IMR-90 (cell line): ENCODE data around the gene TPPP3. TPM values are rescaled to one million over a fixed set of nuclear protein-coding genes. Genes with fewer than 3 reads are reported as not detected.

Experiments
- ATAC-seq: fragments of 200-7000 bp; cut with Tn5 transposase; 2 replicates; pipeline ENCODE4 v1.9.1; 2020; ENCODE audit warnings: low read depth, mild to moderate bottlenecking, moderate library complexity
- BruUV-seq: library from RNA; stranded (reverse); fragments of 400-500 nt; replicated peaks from 2 replicates; lab custom pipeline; 2021; lab: Mats Ljungman, UMichigan
- CTCF ChIA-PET: fragments of 300-600 bp; formaldehyde crosslinking; extraction: SDS; loops from one replicate; lab custom pipeline; 2021; ENCODE audit warnings: antibody characterized with exemption; lab: Yijun Ruan, JAX
- POLR2A ChIA-PET: fragments of 300-600 bp; sonication (Branson Sonifier 250); formaldehyde crosslinking; loops from one replicate; lab custom pipeline; 2022; ENCODE audit warnings: antibody characterized with exemption; ENCODE audit not compliant: unreplicated experiment; lab: Charles Lee
- DNase-seq: peaks from one replicate; pipeline ENCODE4 v3.0.0; 2013
- H2AFZ ChIP-seq: replicated peaks from 2 replicates; pipeline ENCODE3; 2013; ENCODE audit warnings: low read length, mild to moderate bottlenecking; ENCODE audit not compliant: poor library complexity
- H2AK5ac ChIP-seq: 2 replicates; pipeline ENCODE4 v1.6.1; 2013; ENCODE audit warnings: low read depth, low read length, inconsistent platforms
- H2AK9ac ChIP-seq: replicated peaks from 2 replicates; pipeline ENCODE3; 2013; ENCODE audit warnings: mild to moderate bottlenecking, low read depth, low read length, moderate library complexity; ENCODE audit not compliant: poor library complexity
- H2BK120ac ChIP-seq: 2 replicates; pipeline ENCODE4 v1.6.1; 2013; ENCODE audit warnings: low read depth, low read length, inconsistent platforms
- H2BK15ac ChIP-seq: 3 replicates; pipeline ENCODE4 v1.6.1; 2013; ENCODE audit warnings: low read depth, low read length, inconsistent platforms
- H2BK20ac ChIP-seq: 2 replicates; pipeline ENCODE4 v1.6.1; 2013; ENCODE audit warnings: low read depth, mild to moderate bottlenecking, inconsistent platforms, low read length, moderate library complexity
- H2BK5ac ChIP-seq: 2 replicates; pipeline ENCODE4 v1.6.1; 2013; ENCODE audit warnings: mild to moderate bottlenecking, low read depth, low read length, inconsistent platforms; ENCODE audit not compliant: poor library complexity, severe bottlenecking
- H3K14ac ChIP-seq: replicated peaks from 2 replicates; pipeline ENCODE4 v1.6.1; 2013; ENCODE audit warnings: low read depth, low read length, inconsistent platforms
- H3K18ac ChIP-seq: 2 replicates; pipeline ENCODE4 v1.6.1; 2013; ENCODE audit warnings: low read depth, low read length, control low read depth
- H3K23ac ChIP-seq: 2 replicates; pipeline ENCODE4 v1.6.1; 2013; ENCODE audit warnings: low read depth, low read length, inconsistent platforms
- H3K27ac ChIP-seq: 2 replicates; pipeline ENCODE4 v1.5.1; 2013; ENCODE audit warnings: mild to moderate bottlenecking, control low read depth, low read length; ENCODE audit not compliant: insufficient read depth
- H3K27me3 ChIP-seq: 2 replicates; pipeline ENCODE4 v1.6.1; 2013; ENCODE audit warnings: low read length; ENCODE audit not compliant: control insufficient read depth, insufficient read depth
- H3K36me3 ChIP-seq: 2 replicates; pipeline ENCODE4 v1.6.1; 2013; ENCODE audit warnings: low read length, mixed read lengths; ENCODE audit not compliant: control insufficient read depth, insufficient read depth
- H3K4ac ChIP-seq: 2 replicates; pipeline ENCODE4 v1.6.1; 2013; ENCODE audit warnings: low read depth, low read length, inconsistent platforms
- H3K4me1 ChIP-seq: 2 replicates; pipeline ENCODE4 v1.6.1; 2013; ENCODE audit warnings: low read length, mixed read lengths; ENCODE audit not compliant: control insufficient read depth, insufficient read depth
- H3K4me2 ChIP-seq: 2 replicates; pipeline ENCODE4 v1.6.1; 2013; ENCODE audit warnings: low read depth, mild to moderate bottlenecking, control low read depth, low read length, moderate library complexity
- H3K4me3 ChIP-seq: 2 replicates; pipeline ENCODE4 v1.5.1; 2013; ENCODE audit warnings: low read depth, mild to moderate bottlenecking, control low read depth, low read length, moderate library complexity; ENCODE audit not compliant: insufficient read depth
- H3K56ac ChIP-seq: 2 replicates; pipeline ENCODE4 v1.6.1; 2013; ENCODE audit warnings: low read length, inconsistent platforms; ENCODE audit not compliant: insufficient read depth; ENCODE audit errors: extremely low read depth
- H3K79me1 ChIP-seq, 2 experiments: 2 replicates each; pipeline ENCODE4 v1.6.1; 2013; ENCODE audit warnings: low read length in 2 of 2, inconsistent platforms in 1 of 2, low read depth in 1 of 2
- H3K9ac ChIP-seq: 2 replicates; pipeline ENCODE4 v1.6.1; 2013; ENCODE audit warnings: low read depth, low read length, control low read depth
- H3K9me1 ChIP-seq: 2 replicates; pipeline ENCODE4 v1.6.1; 2013; ENCODE audit warnings: low read length, inconsistent platforms; ENCODE audit not compliant: insufficient read depth
- H3K9me3 ChIP-seq: 2 replicates; pipeline ENCODE4 v1.6.1; 2013; ENCODE audit warnings: low read length; ENCODE audit not compliant: control insufficient read depth, insufficient read depth
- H4K20me1 ChIP-seq: 2 replicates; pipeline ENCODE4 v1.6.1; 2013; ENCODE audit warnings: low read length, inconsistent platforms; ENCODE audit not compliant: insufficient read depth
- H4K5ac ChIP-seq: 2 replicates; pipeline ENCODE4 v1.6.1; 2013; ENCODE audit warnings: mild to moderate bottlenecking, low read depth, low read length, control low read depth
- H4K8ac ChIP-seq, 2 experiments: 2 replicates each; pipeline ENCODE4 v1.6.1; 2013; ENCODE audit warnings: low read depth in 2 of 2, low read length in 2 of 2, control low read depth in 1 of 2, inconsistent platforms in 1 of 2
- H4K91ac ChIP-seq: 2 replicates; pipeline ENCODE4 v1.6.1; 2013; ENCODE audit warnings: low read depth, low read length, inconsistent platforms; ENCODE audit not compliant: insufficient read depth
- MAFK ChIP-seq: IDR thresholded peaks from 2 replicates; pipeline ENCODE4 v1.6.1; 2012; ENCODE audit warnings: low read depth, low read length, improper control_type of control experiment
- NFE2L2 ChIP-seq: fragments of 150-350 bp; IDR thresholded peaks from 2 replicates; pipeline ENCODE4 v1.6.1; 2016; ENCODE audit warnings: low read depth, mild to moderate bottlenecking, low read length
- RAD21 ChIP-seq: IDR thresholded peaks from 2 replicates; pipeline ENCODE4 v1.6.1; 2012; ENCODE audit warnings: low read length, improper control_type of control experiment
- RCOR1 ChIP-seq: IDR thresholded peaks from 2 replicates; pipeline ENCODE4 v1.6.1; 2012; ENCODE audit warnings: mild to moderate bottlenecking, low read length, improper control_type of control experiment; ENCODE audit not compliant: insufficient replicate concordance
- WGBS, 2 experiments: methylation state at CpG; one replicate each; pipeline versions ENCODE4 v1.1.5 to v1.1.7; 2013; ENCODE audit warnings: missing lambda C conversion rate in 2 of 2; ENCODE audit not compliant: insufficient read length in 1 of 2; ENCODE audit errors: extremely low coverage in 2 of 2; 5-methylcytosine and 5-hydroxymethylcytosine counted together
- dilution Hi-C: fragments of 300-500 bp; cut with HindIII; formaldehyde crosslinking; loops from one replicate; pipeline ENCODE4 v1.14.3; 2018; ENCODE audit warnings: low sequenced_read_pairs; ENCODE audit not compliant: unreplicated experiment
- in situ Hi-C: fragments of 300-500 bp; cut with MboI; formaldehyde crosslinking; loops from 3 replicates; pipeline ENCODE4 v1.14.3; 2019; ENCODE audit warnings: low sequenced_read_pairs, inconsistent platforms, mixed read lengths
- intact Hi-C: fragments of 100-400 bp; cut with micrococcal nuclease; formaldehyde crosslinking; loops from 2 replicates; pipeline ENCODE4 v1.10.0; 2022
- polyA plus RNA-seq, 3 experiments: library from polyadenylated mRNA; depleted of rRNA; stranded (reverse); fragments of >200 nt; gene quantifications; 2 replicates each; pipeline ENCODE4 v1.2.3, GENCODE V29; 2012; ENCODE audit warnings: low replicate concordance in 1 of 3
- total RNA-seq: library from RNA; depleted of rRNA; stranded (reverse); fragments of >200 nt; gene quantifications from 2 replicates; pipeline ENCODE4 v1.2.3, GENCODE V29; 2012

Gene TPPP3
- total and polyA plus RNA-seq, 2 of the 4 experiments (the other 2 are of a cell fraction): 0.54 to 2.4 TPM

DNA sequence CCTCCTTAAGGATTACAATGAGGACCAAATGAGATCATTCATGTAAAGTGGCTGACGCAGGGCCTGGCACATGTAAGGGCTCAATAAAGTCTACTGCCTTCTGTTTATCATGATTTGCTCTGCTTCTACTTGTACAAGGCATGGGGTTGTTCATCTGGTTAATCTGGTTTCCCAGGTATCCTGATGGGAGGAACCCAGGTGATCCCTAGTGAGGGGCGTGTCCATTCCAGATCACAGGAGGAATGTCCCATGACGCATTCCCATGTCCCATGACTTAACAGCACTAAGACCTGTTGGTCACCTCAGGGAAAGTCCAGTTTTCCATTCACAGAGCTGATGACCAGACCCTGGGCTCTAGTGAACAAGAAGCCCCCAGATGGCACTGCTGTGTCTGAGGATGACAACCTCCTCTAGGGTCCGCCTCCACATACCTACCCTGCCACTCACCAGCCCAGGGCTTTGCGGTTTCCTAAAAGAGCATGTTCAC, 11.5 kb upstream of the TPPP3 start:
- Histone ChIP-seq H4K5ac (no peak overlapping the region), H2BK5ac (no peak overlapping the region), H3K4me1 (peaks cover 17% of the 10 kb centered on the region), H3K4me3 (no peak overlapping the region), H2BK15ac (peak overlapping the region; percentile 23; the same call in 1 of the 3 replicates), H3K14ac (no peak overlapping the region), H3K27ac (no peak overlapping the region), H3K56ac (no peak overlapping the region), H4K20me1 (no peaks in the 10 kb centered on the region), H3K9ac (no peak overlapping the region), H3K4me2 (no peak overlapping the region), H3K23ac (no peak overlapping the region), H2BK20ac (no peak overlapping the region), H4K91ac (no peak overlapping the region), H2BK120ac (no peak overlapping the region), H3K27me3 (no peaks in the 10 kb centered on the region), H3K36me3 (no peaks in the 10 kb centered on the region), H2AK9ac (peak overlapping the region; percentile 40), H3K79me1 (peaks cover 0 to 10% of the 10 kb centered on the region in 2 experiments; a peak in 2 of 4 replicates), H4K8ac (no peak overlapping the region), H3K18ac (no peak overlapping the region), H3K9me1 (peaks cover 12% of the 10 kb centered on the region), H2AFZ (no peak overlapping the region), H3K4ac (no peak overlapping the region), H3K9me3 (no peaks in the 10 kb centered on the region), H2AK5ac (peak overlapping the region; percentile 64; the same call in 1 of the 2 replicates)
- 100% methylated on average over 1 of the region's 5 CpGs; no CpG with 5 or more reads in 1 of the 2 experiments for WGBS, 2 experiments
- BruUV-seq: no TSS peak
- ATAC-seq (no peak), DNase-seq (no peak)
- ChIA-PET POLR2A (no interaction called here), CTCF (no interaction called here)
- dilution Hi-C loops (no loop called here), in situ Hi-C loops (no loop called here), intact Hi-C loops (no loop called here)
- TF ChIP-seq NFE2L2 (no peak), RCOR1 (no peak), MAFK (no peak), RAD21 (no peak)
